Calu3 (cell line): ENCODE results near the gene DAAM1. TPM values are rescaled to one million over a fixed set of nuclear protein-coding genes. Genes with fewer than 3 reads are reported as not detected.

Source experiments
- BruUV-seq: library from RNA; stranded (reverse); fragments of 400-500 nt; replicated peaks from 2 replicates; lab custom pipeline; 2021; lab: Mats Ljungman, UMichigan
- CTCF ChIA-PET: fragments of 300-600 bp; sonication (Branson Sonifier 250); formaldehyde crosslinking; loops from one replicate; lab custom pipeline; 2022; ENCODE audit warnings: antibody characterized with exemption; lab: Charles Lee
- DNase-seq: peaks from one replicate; pipeline ENCODE4 v3.0.0; 2022
- H3K27ac Mint-ChIP-seq: one replicate; pipeline ENCODE4 v1.8.0; 2022; ENCODE audit warnings: mixed read lengths; ENCODE audit not compliant: unreplicated experiment
- H3K27me3 Mint-ChIP-seq: one replicate; pipeline ENCODE4 v1.8.0; 2022; ENCODE audit warnings: mixed read lengths; ENCODE audit not compliant: unreplicated experiment
- H3K36me3 Mint-ChIP-seq: one replicate; pipeline ENCODE4 v1.8.0; 2022; ENCODE audit warnings: mild to moderate bottlenecking, moderate library complexity, mixed read lengths; ENCODE audit not compliant: insufficient read depth, unreplicated experiment
- H3K4me1 Mint-ChIP-seq: one replicate; pipeline ENCODE4 v1.8.0; 2022; ENCODE audit warnings: mild to moderate bottlenecking, low read depth, mixed read lengths; ENCODE audit not compliant: unreplicated experiment
- H3K4me3 Mint-ChIP-seq: one replicate; pipeline ENCODE4 v1.8.0; 2022; ENCODE audit warnings: mild to moderate bottlenecking, low read depth, moderate library complexity, mixed read lengths; ENCODE audit not compliant: unreplicated experiment
- H3K9me3 Mint-ChIP-seq: one replicate; pipeline ENCODE4 v1.8.0; 2022; ENCODE audit warnings: low read depth, mixed read lengths; ENCODE audit not compliant: unreplicated experiment
- intact Hi-C: fragments of 100-400 bp; cut with micrococcal nuclease; formaldehyde crosslinking; loops from one replicate; pipeline ENCODE4 v1.10.0; 2022; ENCODE audit not compliant: unreplicated experiment
- total RNA-seq: library from RNA; stranded (reverse); gene quantifications from 2 replicates; pipeline ENCODE4 v1.2.3, GENCODE V29; 2022
- TF ChIP-seq, protein P1 (sequence below): fragments of 200-600 bp; IDR thresholded peaks from one replicate; pipeline ENCODE4 v1.8.0; 2022; ENCODE audit warnings: antibody characterized with exemption; ENCODE audit not compliant: unreplicated experiment

Gene DAAM1
- total RNA-seq, 1 experiment from 2014 or later = 28.9 TPM

DNA sequence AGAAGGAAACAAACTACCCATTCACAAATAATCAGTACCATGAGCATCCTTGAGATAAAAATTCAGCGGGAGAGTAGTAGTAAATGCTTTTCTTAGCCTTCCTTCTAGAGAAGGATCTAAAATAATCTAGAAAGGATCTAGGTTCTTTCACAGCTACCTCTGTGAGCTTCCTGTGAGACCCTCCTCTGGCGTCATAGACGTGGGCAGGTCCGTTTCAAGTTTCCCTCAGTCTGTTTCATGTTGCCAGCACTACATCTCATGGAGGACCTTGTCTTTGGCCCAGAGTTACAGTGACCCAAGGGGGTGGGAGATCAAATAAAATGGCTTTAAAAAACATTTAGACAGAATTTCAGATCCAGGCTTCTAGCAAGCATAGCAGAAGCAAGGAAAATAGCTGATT, 13.6 kb downstream of the DAAM1 start:
- no peaks in the 10 kb centered on the region for H3K36me3 Mint-ChIP-seq
- H3K27ac Mint-ChIP-seq = no peak overlapping the region
- no peak for DNase-seq
- CTCF ChIA-PET = no interaction called here
- H3K27me3 Mint-ChIP-seq = no peaks in the 10 kb centered on the region
- no peaks in the 10 kb centered on the region for H3K9me3 Mint-ChIP-seq
- TF ChIP-seq, protein P1, sequence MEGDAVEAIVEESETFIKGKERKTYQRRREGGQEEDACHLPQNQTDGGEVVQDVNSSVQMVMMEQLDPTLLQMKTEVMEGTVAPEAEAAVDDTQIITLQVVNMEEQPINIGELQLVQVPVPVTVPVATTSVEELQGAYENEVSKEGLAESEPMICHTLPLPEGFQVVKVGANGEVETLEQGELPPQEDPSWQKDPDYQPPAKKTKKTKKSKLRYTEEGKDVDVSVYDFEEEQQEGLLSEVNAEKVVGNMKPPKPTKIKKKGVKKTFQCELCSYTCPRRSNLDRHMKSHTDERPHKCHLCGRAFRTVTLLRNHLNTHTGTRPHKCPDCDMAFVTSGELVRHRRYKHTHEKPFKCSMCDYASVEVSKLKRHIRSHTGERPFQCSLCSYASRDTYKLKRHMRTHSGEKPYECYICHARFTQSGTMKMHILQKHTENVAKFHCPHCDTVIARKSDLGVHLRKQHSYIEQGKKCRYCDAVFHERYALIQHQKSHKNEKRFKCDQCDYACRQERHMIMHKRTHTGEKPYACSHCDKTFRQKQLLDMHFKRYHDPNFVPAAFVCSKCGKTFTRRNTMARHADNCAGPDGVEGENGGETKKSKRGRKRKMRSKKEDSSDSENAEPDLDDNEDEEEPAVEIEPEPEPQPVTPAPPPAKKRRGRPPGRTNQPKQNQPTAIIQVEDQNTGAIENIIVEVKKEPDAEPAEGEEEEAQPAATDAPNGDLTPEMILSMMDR = no peak
- intact Hi-C loops = no loop called here
- no peak overlapping the region for H3K4me3 Mint-ChIP-seq
- no TSS peak for BruUV-seq
- H3K4me1 Mint-ChIP-seq = no peaks in the 10 kb centered on the region

- no peaks in the 10 kb centered on the region for H3K27me3 Mint-ChIP-seq
- TF ChIP-seq, protein P1 = no peak
- H3K27ac Mint-ChIP-seq = no peak overlapping the region
- intact Hi-C loops = no loop called here
- no TSS peak for BruUV-seq
- no peaks in the 10 kb centered on the region for H3K9me3 Mint-ChIP-seq
- no peaks in the 10 kb centered on the region for H3K36me3 Mint-ChIP-seq
- H3K4me3 Mint-ChIP-seq = no peak overlapping the region
- DNase-seq = no peak
- CTCF ChIA-PET = no interaction called here
- no peaks in the 10 kb centered on the region for H3K4me1 Mint-ChIP-seq
Measured at GRCh38 chr14:59204305-59204704, 15.8 kb downstream of the DAAM1 start.

DNA sequence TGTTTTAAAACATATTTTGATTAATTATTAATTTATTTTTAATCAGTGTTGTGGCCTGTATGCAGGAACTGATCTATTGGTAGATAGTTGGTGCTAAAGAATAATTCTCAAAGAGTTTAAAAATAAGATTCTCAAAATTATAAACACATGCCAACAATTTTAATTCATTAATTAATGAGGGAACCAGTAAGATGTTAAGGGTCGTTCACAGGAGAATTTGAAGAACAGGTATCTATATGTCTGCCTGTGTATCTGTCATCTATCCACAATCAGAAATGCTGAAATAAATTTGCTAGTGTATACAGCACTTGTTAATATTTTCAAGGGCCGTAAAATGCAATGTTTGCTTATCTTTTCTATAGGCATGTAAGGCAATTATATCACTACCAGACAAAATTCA, 18.4 kb downstream of the DAAM1 start:
- Mint-ChIP-seq H3K27ac (no peak overlapping the region), H3K27me3 (no peaks in the 10 kb centered on the region), H3K9me3 (no peaks in the 10 kb centered on the region), H3K36me3 (no peaks in the 10 kb centered on the region), H3K4me1 (no peaks in the 10 kb centered on the region), H3K4me3 (no peak overlapping the region)
- TF ChIP-seq, protein P1 = no peak
- DNase-seq = no peak
- CTCF ChIA-PET = no interaction called here
- BruUV-seq = no TSS peak
- intact Hi-C loops = no loop called here

GRCh38 chr14:59207506-59207933, 19.1 kb downstream of the DAAM1 start:
- DNase-seq = no peak
- H3K27ac Mint-ChIP-seq = no peak overlapping the region
- H3K27me3 Mint-ChIP-seq = no peaks in the 10 kb centered on the region
- intact Hi-C loops = no loop called here
- TF ChIP-seq, protein P1 = no peak
- CTCF ChIA-PET = no interaction called here
- no peaks in the 10 kb centered on the region for H3K36me3 Mint-ChIP-seq
- H3K4me3 Mint-ChIP-seq = no peak overlapping the region
- H3K4me1 Mint-ChIP-seq = no peaks in the 10 kb centered on the region
- no peaks in the 10 kb centered on the region for H3K9me3 Mint-ChIP-seq
- no TSS peak for BruUV-seq
